Measurements from ENCODE around the gene COL13A1.

COL13A1 gene

GRCh38 chr10:69888882-69889584 lies 87.3 kb downstream of the COL13A1 start:
- DNase-seq (ENCODE audit: low read depth): no peak

GRCh38 chr10:69890065-69890847 lies 88.5 kb downstream of the COL13A1 start:
- no peak for DNase-seq (ENCODE audit: low read depth)

- DNase-seq (ENCODE audit: low read depth): no peak
These were observed 89.4 kb downstream of the COL13A1 start for GRCh38 chr10:69891057-69891617.

- no peak for DNase-seq (ENCODE audit: low read depth)
These were observed 90.7 kb downstream of the COL13A1 start for GRCh38 chr10:69892406-69892805.

GRCh38 chr10:69892816-69893215 lies 91.1 kb downstream of the COL13A1 start:
- DNase-seq (ENCODE audit: low read depth): no peak

GRCh38 chr10:69893271-69893900 lies 91.7 kb downstream of the COL13A1 start:
- no peak for DNase-seq (ENCODE audit: low read depth)

GRCh38 chr10:69894156-69894555 lies 92.5 kb downstream of the COL13A1 start:
- DNase-seq (ENCODE audit: low read depth): no peak

GRCh38 chr10:69895759-69896158 lies 94.1 kb downstream of the COL13A1 start:
- DNase-seq (ENCODE audit: low read depth): no peak

GRCh38 chr10:69896606-69897231 lies 95.0 kb downstream of the COL13A1 start:
- no peak for DNase-seq (ENCODE audit: low read depth)

- DNase-seq (ENCODE audit: low read depth): no peak
These were observed 95.7 kb downstream of the COL13A1 start for GRCh38 chr10:69897432-69897831.

- DNase-seq (ENCODE audit: low read depth): no peak
These were observed 96.3 kb downstream of the COL13A1 start for GRCh38 chr10:69897999-69898398.

GRCh38 chr10:69898524-69898923 lies 96.8 kb downstream of the COL13A1 start:
- DNase-seq (ENCODE audit: low read depth): no peak

GRCh38 chr10:69898941-69899340 lies 97.2 kb downstream of the COL13A1 start:
- DNase-seq (ENCODE audit: low read depth): no peak

GRCh38 chr10:69899727-69900595 lies 98.3 kb downstream of the COL13A1 start:
- no peak for DNase-seq (ENCODE audit: low read depth)

- DNase-seq (ENCODE audit: low read depth): no peak
These were observed 99.3 kb downstream of the COL13A1 start for GRCh38 chr10:69901022-69901421.

- no peak for DNase-seq (ENCODE audit: low read depth)
These were observed 100.2 kb downstream of the COL13A1 start for GRCh38 chr10:69901628-69902505.

- DNase-seq (ENCODE audit: low read depth): no peak
These were observed 101.3 kb downstream of the COL13A1 start for GRCh38 chr10:69902835-69903535.

GRCh38 chr10:69904533-69904932 lies 102.8 kb downstream of the COL13A1 start:
- DNase-seq (ENCODE audit: low read depth): no peak

- DNase-seq (ENCODE audit: low read depth): no peak
These were observed 104.7 kb downstream of the COL13A1 start for GRCh38 chr10:69906425-69906824.

- no peak for DNase-seq (ENCODE audit: low read depth)
These were observed 105.8 kb downstream of the COL13A1 start for GRCh38 chr10:69907517-69907916.
